ENCODE results near the gene CD40. TPM values are rescaled to one million over a fixed set of nuclear protein-coding genes. Genes with fewer than 3 reads are reported as not detected.
A peak's percentile ranks its signal among the peaks of the same experiment; 100 is the strongest.

CD40 gene
- total RNA-seq, 1 experiment from 2014 or later = 7.8 TPM

GRCh38 chr20:46073443-46073842 lies 44.7 kb upstream of the CD40 start:
- peak overlapping the region; percentile 36 to 78 (median 69); a peak in 5 of 7 replicates for H3K27ac Mint-ChIP-seq
- Histone ChIP-seq H3K14ac (ENCODE audit: insufficient read depth, low read length) (no peak overlapping the region), H3K4me1 (ENCODE audit: insufficient read depth, low read length) (peaks cover 17% of the 10 kb centered on the region), H2BK120ac (ENCODE audit: low read depth, low read length, poor library complexity, severe bottlenecking) (no peak overlapping the region), H3K27ac (ENCODE audit: insufficient read length, low read depth, low read length) (no peak overlapping the region), H3T11ph (ENCODE audit: low read length) (no peak overlapping the region), H2AFZ (ENCODE audit: low read length) (no peak overlapping the region), H2AK5ac (ENCODE audit: insufficient read length, low read length) (no peak overlapping the region), H3K79me2 (ENCODE audit: insufficient read depth, low read length) (no peaks in the 10 kb centered on the region; the same call in 1 of the 2 replicates), H3K23me2 (ENCODE audit: insufficient read length, low read depth, low read length, poor library complexity, severe bottlenecking) (no peaks in the 10 kb centered on the region), H2BK20ac (ENCODE audit: low read depth, low read length, poor library complexity, severe bottlenecking) (no peak overlapping the region), H3K23ac (ENCODE audit: insufficient read length, low read depth, low read length) (no peak overlapping the region), H3K9me3 (ENCODE audit: control insufficient read depth, low read depth, low read length) (no peaks in the 10 kb centered on the region), H2BK15ac (ENCODE audit: low read depth, low read length) (no peak overlapping the region), H3K56ac (ENCODE audit: insufficient read length, low read depth, low read length) (no peak overlapping the region), H3K27me3 (ENCODE audit: insufficient read depth, low read length) (no peaks in the 10 kb centered on the region), H4K20me1 (ENCODE audit: control insufficient read depth, insufficient read depth, insufficient read length) (no peaks in the 10 kb centered on the region), H3K4ac (ENCODE audit: low read depth, low read length) (no peak overlapping the region), H3K9ac (ENCODE audit: extremely low read depth, insufficient read length, low read length) (no peak overlapping the region), H4K8ac (replicated peaks; ENCODE audit: insufficient read length, low read depth, low read length) (no peak overlapping the region), H3K4me2 (ENCODE audit: insufficient read depth, insufficient read length, low read length) (no peak overlapping the region), H2BK12ac (ENCODE audit: insufficient read length, low read depth, low read length) (no peak overlapping the region), H4K91ac (ENCODE audit: insufficient read length, low read depth, low read length) (no peak overlapping the region), H3K79me1 (ENCODE audit: insufficient read depth, low read depth, low read length, poor library complexity, severe bottlenecking) (peaks cover 3% of the 10 kb centered on the region), H2BK5ac (ENCODE audit: insufficient read length, low read length) (no peak overlapping the region), H3K18ac (ENCODE audit: insufficient read length, low read depth, low read length) (no peak overlapping the region), H4K5ac (ENCODE audit: insufficient read length, low read depth, low read length) (no peak overlapping the region)
- peaks cover 7 to 27% (median 17%) of the 10 kb centered on the region in 3 experiments for H3K36me3 Mint-ChIP-seq (ENCODE audit: insufficient read depth in 1 of 3, low read depth in 3 of 3)
- no peak for TF ChIP-seq CTCF (conservative IDR thresholded peaks at IDR 0.05)
- peak overlapping the region in 1 of 2 experiments; percentile 12; a peak in 1 of 5 replicates for H3K4me3 Mint-ChIP-seq
- no peaks in the 10 kb centered on the region for H3K9me3 Mint-ChIP-seq
- peaks cover 18 to 19% of the 10 kb centered on the region in 2 experiments for H3K4me1 Mint-ChIP-seq
- no peak for DNase-seq
- no CpG with 5 or more reads among the region's 3 CpGs for WGBS (ENCODE audit: extremely low coverage, insufficient read length, low lambda C conversion rate)
- H3K27me3 Mint-ChIP-seq (ENCODE audit: low read depth) = no peaks in the 10 kb centered on the region
